ENCODE results near the gene GDPD5.

Gene GDPD5

GRCh38 chr11:75534259-75535069 is 8.7 kb upstream of the GDPD5 start:
- no peak for DNase-seq (ENCODE audit: low spot score)

GRCh38 chr11:75533896-75534258 is 8.1 kb upstream of the GDPD5 start:
- no peak for DNase-seq (ENCODE audit: low spot score)

DNA sequence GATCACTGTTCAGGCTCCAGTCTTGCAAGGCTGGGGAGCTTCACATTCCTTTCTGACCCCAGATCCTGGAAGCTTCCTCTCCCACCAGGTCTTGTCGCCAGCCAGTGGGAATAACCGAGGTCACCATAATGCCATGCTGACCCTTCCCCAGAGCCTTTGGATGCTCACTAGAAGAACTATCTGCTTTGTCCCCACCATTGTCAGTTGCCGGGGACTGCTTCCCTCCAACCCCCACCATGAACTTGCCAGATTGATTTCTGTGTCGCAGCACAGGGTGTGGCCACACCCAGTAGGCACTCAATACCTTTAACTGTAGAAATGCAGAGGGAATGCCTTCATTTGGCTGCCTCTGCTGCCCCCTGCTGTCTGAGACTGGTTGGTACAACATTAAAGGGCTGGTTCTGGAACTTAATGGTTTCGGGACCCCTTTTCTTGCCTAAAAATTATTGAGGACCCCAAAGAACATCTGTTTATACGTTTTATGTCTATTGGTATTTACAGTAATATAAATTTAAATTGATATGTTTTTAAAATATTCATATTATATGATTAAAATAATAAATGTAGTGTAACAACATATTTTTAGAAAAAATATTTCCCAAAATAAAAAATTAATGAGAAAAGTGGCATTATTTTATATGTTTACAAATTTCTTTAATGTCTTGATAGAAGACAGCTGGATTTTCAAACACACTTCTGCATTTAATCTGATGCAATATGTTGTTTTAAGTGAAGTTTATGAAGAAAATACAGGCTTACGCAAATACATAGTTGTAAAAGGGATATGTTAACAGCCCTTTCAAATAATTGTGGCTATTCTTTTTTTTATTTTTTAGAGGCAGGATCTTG is 6.7 kb upstream of the GDPD5 start:
- peak; percentile 75 for DNase-seq (ENCODE audit: low spot score)

GRCh38 chr11:75531325-75531724 is 5.6 kb upstream of the GDPD5 start:
- no peak for DNase-seq (ENCODE audit: low spot score)

DNA sequence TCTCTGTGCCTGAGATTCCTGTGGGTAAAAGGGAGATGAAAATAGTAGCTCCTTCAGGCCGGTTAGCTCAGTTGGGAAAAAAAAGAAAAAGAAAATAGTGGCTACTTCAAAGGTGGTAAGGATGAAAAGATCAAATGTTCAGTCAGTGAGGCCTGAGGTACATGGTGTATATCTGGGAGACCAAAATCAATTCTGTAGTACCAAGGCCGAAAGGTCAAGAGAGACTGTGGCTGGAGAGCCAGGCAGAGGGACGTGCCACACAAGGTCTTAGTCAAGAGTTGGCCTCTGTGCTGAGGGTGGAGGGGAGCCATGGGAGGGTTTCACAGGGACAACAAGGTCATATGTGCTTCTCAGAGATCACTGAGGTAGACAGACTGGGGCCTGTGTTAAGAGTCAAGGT is 4.8 kb upstream of the GDPD5 start:
- no peak for DNase-seq (ENCODE audit: low spot score)

DNA sequence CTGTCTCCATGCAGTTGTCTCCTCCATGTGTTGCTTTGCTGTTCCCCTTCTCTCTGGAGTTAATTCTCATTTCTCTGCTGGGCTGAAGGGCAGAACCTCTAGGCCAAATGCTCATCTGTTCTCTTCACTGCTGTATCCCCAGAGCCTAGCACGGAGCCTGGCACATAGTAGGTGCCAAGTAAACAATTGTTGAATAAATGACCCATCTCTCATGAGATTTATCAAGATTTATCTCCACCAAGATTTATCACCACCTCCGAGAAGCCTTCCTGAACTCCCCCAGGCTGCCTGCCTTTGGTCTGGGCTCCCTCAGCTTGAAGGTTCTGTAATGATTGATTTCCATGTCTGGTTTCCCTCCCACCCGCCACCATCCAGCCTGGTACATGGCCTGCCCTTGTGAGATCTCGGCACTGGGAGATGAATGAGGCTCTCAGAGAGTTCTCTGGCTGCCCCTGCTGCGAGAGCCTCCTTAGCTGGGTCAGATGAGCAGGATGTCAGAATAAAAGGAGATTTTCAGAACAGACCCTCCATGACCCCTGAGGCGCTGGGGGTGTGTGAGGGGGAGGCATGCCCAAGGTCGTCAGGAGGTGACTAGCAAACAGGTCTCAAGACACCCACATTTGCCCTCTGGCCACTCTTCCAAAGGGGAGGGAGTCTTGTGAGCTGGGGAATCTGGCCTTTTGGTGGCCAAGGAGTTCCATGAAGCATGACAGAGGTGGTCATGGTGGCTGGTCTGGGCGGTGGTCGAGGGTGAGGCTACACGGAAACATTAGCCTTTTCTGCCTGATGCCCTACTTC is 2.4 kb upstream of the GDPD5 start:
- no peak for DNase-seq (ENCODE audit: low spot score)

GRCh38 chr11:75527130-75527529 is 1.4 kb upstream of the GDPD5 start:
- DNase-seq (ENCODE audit: low spot score) = no peak

DNA sequence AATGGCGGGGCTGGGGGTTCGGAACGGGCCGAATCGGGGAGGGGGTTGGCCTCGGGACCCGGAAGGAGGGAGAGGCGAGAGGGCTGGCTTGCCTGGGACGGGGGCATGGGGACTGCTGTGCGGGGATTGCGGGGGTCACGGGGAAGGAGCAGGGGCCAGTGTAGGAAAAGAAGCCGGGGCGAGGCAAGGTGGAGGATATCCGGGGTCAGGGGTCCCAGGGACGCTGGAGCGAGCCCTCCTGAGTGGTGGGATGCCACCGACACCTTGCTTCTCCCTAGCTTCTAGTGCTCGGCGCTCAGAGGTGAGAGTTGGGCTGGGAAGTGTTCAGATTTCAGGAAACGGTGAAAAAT is 426 bp upstream of the GDPD5 start:
- no peak for DNase-seq (ENCODE audit: low spot score)

DNA sequence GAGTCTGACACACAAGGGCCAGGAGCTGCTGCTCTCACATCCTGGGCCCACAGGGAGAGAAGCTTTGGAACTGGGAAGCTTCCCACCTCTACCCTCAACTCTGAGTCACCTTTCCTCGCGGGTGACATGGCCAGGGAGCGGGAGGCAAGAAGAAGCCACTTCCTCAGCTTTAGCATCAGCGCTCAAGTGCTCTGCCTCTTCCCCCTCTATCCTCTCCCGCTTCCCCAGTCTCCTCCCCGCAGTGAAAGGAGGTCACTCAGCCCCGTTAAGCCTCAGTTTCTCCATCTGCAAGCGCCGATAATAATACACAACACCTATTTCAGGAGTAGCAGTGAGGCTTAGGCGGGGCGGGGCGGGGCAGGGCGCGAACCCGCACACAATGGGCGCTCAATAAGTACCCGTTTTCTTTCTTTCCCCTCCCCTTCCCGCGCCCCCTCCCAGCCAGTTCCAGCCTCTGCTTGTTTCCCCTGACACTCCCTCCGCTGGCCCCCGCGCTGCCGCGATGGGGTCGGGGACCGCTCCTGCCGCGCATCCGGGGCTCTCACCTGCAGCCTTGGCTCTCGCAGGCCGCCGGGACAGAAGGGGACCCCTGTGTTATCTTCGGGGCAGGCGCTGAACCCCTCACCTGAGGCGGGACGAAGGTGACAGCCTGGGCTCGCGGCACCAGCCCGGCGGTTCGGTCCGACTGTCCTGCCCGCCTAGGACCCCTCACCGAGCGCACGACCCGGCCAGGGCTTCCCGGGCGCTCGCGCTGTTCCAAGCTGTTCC is 892 bp downstream of the GDPD5 start:
- no peak for DNase-seq (ENCODE audit: low spot score)

GRCh38 chr11:75523811-75524664 is 1.7 kb downstream of the GDPD5 start:
- no peak for DNase-seq (ENCODE audit: low spot score)

DNA sequence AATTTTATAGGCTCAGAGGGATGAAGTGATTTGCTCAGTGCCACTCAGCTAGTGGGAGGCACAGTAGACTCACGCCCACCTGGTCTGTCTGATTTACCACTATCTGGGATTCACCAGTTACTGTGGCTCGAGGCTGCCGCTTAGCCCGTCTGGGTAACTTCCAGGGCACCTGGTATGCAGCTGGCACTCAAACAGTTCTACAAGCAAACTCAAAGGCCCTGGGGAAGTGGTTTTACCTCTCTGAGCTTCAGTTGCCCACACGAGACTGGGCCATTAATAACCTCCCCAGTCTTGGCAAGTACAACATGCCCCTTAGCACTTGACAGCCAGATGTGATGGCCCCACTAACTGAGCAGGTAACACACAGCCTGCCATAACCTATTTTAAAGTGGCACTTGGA is 2.6 kb downstream of the GDPD5 start:
- no peak for DNase-seq (ENCODE audit: low spot score)

DNA sequence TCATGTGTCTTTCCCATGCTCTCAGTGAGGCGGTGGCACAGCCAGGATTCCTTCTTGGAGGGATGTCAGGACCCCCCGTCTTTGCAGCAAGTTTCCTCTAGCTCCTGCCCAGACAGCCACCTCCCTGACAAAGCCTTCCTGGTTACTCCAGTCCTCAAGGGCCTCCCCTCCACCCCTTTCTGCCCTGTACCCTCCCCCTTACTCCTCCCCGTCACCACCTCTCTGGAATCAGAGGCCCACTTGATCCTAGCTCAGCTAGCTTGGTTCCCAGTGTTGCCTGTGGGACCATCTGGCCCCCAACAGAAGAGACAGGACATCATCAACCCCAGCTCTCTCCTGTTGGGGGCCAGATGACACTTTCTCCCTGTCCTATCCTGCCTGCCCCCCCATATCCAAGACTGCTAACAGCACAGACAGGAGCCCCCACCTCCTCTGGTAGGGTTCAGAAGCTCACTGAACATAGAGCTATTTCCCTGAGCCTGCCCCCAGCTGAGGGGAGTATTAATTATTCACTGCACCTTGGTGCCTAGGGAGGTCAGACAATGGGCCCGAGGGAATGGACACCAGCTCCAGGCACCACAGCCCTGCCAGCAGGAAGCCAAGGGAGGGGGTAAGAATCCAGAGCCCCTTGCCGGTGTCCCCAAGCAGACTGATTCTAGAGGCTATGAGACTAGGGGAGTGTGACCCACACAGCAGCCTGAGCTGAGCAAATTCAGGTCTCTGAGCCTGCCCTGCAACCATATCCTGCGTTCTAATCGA is 3.3 kb downstream of the GDPD5 start:
- no peak for DNase-seq (ENCODE audit: low spot score)

DNA sequence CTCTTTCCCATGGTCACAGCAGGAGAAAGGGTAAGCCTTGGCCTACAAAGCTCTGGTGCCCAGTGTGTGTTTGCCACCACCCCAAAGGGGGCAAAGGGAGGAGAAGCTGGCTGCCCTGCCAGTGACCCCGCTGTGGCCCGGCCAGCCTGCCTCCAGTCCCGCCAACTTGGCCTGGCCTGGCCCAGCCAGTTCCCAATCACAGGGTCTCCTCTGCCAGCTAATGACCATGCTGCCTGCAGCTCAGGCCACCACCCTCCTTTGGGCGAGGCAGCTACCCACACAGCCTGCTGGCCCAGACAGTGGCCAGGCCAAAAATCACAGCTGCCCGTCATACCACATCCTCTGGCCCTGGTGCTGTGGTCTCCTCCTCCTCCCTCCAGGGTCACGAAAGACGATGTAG is 5.1 kb downstream of the GDPD5 start:
- no peak for DNase-seq (ENCODE audit: low spot score)

- DNase-seq (ENCODE audit: low spot score) = no peak
Measured at GRCh38 chr11:75518771-75519653, 6.7 kb downstream of the GDPD5 start.

DNA sequence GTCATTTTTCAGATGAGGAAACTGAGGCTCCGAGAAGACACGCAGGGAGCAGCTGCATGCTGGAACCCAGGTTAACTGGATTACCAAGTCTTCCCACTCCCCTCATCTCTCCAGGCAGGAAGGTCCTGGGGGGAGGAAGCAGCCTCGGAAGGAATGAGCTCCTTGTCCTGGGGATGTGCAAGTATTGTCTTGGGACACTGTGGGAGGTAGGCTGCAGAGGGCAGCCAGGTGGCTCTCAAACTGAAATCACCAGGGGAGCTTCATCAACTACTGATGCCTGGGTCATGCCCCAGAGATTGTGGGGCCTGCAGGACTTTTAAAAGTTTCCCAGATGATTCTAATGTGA is 7.6 kb downstream of the GDPD5 start:
- DNase-seq (ENCODE audit: low spot score) = no peak

- DNase-seq (ENCODE audit: low spot score) = no peak
Measured at GRCh38 chr11:75516886-75517285, 8.9 kb downstream of the GDPD5 start.

DNA sequence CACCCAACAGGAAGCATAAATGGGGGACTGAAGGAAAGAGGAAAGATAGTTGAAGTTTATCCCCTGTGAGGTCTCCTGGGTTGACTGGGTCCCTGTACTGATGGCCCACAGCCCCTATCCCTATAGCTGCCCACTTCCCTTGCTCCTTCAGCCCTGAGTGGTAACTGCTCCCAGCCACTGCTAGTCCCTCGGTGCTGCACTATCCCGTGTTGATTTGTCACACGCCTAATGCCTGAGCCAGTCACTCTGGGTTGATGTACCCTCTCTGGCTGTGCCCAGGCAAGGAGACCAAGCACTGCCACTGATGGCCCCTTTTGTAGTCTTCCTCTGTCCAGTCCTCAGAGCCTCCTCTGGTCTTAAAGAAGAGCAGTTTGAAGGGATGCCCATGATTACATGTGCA is 9.6 kb downstream of the GDPD5 start:
- no peak for DNase-seq (ENCODE audit: low spot score)

DNA sequence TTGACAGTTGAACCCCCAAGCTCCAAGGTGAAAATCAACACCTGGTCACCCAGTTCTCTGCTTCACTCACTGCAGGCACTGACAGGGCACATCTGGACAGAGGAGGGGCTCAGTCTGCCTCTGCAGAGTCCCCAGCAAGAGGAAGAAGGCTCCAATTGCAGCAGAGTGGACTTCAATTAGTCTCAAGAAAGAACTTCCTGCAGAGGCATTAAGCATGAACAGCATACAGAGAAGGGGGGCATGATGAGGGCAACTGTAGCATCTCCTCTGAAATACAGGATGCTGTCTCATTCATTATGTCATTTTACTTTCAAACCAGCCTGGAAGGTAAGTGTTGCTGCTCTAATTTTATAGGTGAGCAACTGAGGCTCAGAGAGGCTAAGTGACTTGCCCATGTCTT is 11.1 kb downstream of the GDPD5 start:
- no peak for DNase-seq (ENCODE audit: low spot score)

- peak; percentile 41 for DNase-seq (ENCODE audit: low spot score)
Measured at GRCh38 chr11:75513250-75513649, 12.5 kb downstream of the GDPD5 start.

- no peak for DNase-seq (ENCODE audit: low spot score)
Measured at GRCh38 chr11:75510723-75511019, 15.1 kb downstream of the GDPD5 start.

All from AG08396 (cell line).